Mucosa of rectum (tissue), 2 donors: ENCODE data around the gene ANO6.

Experiments used
- H3K27ac ChIP-seq, 2 donors: one replicate each; pipeline ENCODE4 v1.7.0; 2013; ENCODE audit warnings: inconsistent platforms in 2 of 2, low read depth in 2 of 2, low read length in 2 of 2
- H3K27me3 ChIP-seq, 2 donors: one replicate each; pipeline ENCODE4 v1.7.0; 2013; ENCODE audit warnings: low read length in 2 of 2; ENCODE audit not compliant: control insufficient read depth in 2 of 2, insufficient read depth in 2 of 2
- H3K36me3 ChIP-seq, 2 donors: one replicate each; pipeline ENCODE4 v1.7.0; 2013; ENCODE audit warnings: low read length in 2 of 2; ENCODE audit not compliant: control insufficient read depth in 2 of 2, insufficient read depth in 2 of 2
- H3K4me1 ChIP-seq, 2 donors: one replicate each; pipeline ENCODE4 v1.7.0; 2013; ENCODE audit warnings: low read length in 2 of 2, mild to moderate bottlenecking in 1 of 2; ENCODE audit not compliant: control insufficient read depth in 2 of 2, insufficient read depth in 2 of 2
- H3K4me3 ChIP-seq, 2 donors: one replicate each; pipeline ENCODE4 v1.7.0; 2013; ENCODE audit warnings: low read length in 2 of 2
- H3K9ac ChIP-seq, 2 donors: one replicate each; pipeline ENCODE4 v1.7.0; 2013; ENCODE audit warnings: low read length in 2 of 2, low read depth in 1 of 2, mild to moderate bottlenecking in 1 of 2
- H3K9me3 ChIP-seq, 2 donors: one replicate each; pipeline ENCODE4 v1.7.0; 2013; ENCODE audit warnings: low read length in 2 of 2; ENCODE audit not compliant: control insufficient read depth in 2 of 2
- donor health status: healthy.
- donor health status: Normal muscosa, but diverticular disease.

ANO6 gene

GRCh38 chr12:45292486-45293195, 76.7 kb downstream of the ANO6 start:
- no peak overlapping the region for H3K9ac ChIP-seq
- no peaks in the 10 kb centered on the region for H3K4me1 ChIP-seq
- H3K36me3 ChIP-seq = no peaks in the 10 kb centered on the region
- H3K27ac ChIP-seq = peak overlapping the region; percentile 38 to 39
- H3K9me3 ChIP-seq = no peaks in the 10 kb centered on the region
- peaks cover 0 to 3% of the 10 kb centered on the region in 2 donors for H3K27me3 ChIP-seq
- no peak overlapping the region for H3K4me3 ChIP-seq

- Histone ChIP-seq H3K27ac (no peak overlapping the region), H3K36me3 (no peaks in the 10 kb centered on the region), H3K9ac (no peak overlapping the region), H3K9me3 (no peaks in the 10 kb centered on the region), H3K4me3 (no peak overlapping the region), H3K27me3 (no peaks in the 10 kb centered on the region), H3K4me1 (peaks cover 0 to 4% of the 10 kb centered on the region in 2 donors)
These were observed 79.0 kb downstream of the ANO6 start for GRCh38 chr12:45294906-45295305.

DNA sequence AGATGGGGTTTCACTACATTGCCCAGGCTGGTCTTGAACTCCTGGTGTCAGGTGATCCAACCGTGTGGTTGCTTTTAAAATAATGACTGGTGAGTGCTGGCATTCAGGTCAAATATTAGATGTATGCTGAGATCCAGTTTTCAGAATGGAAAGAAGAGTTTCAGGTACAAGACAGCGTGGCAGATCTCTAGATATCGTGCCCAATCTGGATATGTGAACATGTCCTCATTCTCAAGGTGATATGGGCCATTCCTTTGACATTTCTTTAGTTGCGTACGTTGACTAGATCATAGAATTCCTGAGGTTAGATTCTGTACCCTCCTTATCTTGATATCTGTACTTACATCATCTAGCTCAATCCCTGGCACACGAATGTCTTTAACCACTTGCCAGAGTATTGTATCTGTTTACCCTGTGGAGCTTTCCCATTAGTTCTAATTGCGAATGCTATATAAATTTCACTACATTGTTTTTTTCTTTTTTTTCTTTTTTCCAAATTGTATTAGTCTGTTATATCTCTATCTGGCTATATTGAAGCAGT, 80.2 kb downstream of the ANO6 start:
- Histone ChIP-seq H3K27ac (no peak overlapping the region), H3K4me3 (no peak overlapping the region), H3K4me1 (peaks cover 3 to 4% of the 10 kb centered on the region in 2 donors), H3K27me3 (no peaks in the 10 kb centered on the region), H3K36me3 (no peaks in the 10 kb centered on the region), H3K9ac (no peak overlapping the region), H3K9me3 (no peaks in the 10 kb centered on the region)

DNA sequence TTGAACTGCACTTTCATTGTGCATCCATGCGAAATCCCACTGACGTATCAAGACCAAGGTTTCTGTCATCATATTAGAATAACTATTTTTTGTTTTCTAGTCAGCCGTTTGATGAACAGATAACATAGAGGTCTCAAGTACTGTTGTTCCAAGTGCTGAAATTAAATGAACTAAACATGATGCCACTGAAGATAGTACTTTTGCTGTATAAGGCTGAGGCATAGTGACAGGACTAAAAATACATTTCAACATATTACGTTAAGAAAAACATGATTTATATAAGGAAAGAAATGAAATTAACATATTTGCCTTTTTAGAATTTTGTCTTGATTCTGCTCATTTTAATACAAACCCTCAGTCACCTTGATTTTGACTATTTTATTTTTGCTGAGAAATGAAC, 82.2 kb downstream of the ANO6 start:
- Histone ChIP-seq H3K4me1 (peaks cover 3 to 4% of the 10 kb centered on the region in 2 donors), H3K27ac (no peak overlapping the region)

DNA sequence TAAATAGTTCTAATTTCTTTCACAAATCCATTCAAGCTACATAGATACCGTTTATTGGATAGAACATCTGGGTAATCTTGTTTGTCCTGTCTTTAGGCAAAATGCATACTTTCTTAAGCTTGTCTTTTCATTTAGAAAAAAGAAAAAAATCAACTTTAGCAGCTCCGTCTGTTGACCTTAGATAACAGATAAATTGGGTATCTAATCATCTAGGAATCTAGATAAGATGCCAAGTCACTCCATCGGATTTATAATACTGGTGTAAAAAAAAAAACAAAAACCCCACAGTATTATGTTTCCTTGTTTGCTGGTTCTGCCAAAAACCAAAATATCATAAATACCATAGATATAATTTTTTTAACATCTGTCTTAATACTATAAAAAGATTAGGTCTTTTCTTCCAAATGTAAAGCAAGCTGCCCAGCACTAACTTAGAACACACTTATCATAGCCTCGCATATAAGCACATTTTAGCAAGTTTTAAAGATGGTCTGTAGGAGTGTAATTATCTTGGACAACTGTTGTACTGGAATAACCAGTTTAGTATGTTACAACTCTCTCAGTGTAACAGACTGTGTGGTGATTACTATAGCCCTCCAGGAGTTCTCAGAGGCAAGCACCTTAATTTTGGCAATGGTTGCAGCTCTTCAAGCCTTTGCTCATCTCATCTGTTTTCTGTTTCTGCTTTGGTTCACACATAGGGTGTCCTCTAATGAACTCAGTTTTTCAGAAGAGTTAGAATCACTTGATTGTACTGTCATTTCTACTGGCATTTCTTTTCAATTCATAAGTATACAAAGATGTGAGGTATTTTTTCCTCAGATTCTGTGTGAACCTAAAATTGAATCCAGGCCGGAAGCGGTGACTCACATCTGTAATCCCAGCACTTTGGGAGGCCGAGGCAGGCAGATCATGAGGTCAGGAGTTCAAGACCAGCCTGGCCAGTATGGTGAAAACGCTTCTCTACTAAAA, 83.1 kb downstream of the ANO6 start:
- Histone ChIP-seq H3K36me3 (no peaks in the 10 kb centered on the region), H3K27me3 (no peaks in the 10 kb centered on the region), H3K9me3 (no peaks in the 10 kb centered on the region), H3K27ac (no peak overlapping the region), H3K9ac (no peak overlapping the region), H3K4me3 (no peak overlapping the region), H3K4me1 (peaks cover 3 to 4% of the 10 kb centered on the region in 2 donors)

More for the DNA sequence above, 82.2 kb downstream of the ANO6 start:
- Histone ChIP-seq H3K9me3 (no peaks in the 10 kb centered on the region), H3K36me3 (no peaks in the 10 kb centered on the region), H3K27me3 (no peaks in the 10 kb centered on the region), H3K4me3 (no peak overlapping the region), H3K9ac (no peak overlapping the region)

- no peak overlapping the region for H3K4me3 ChIP-seq
- no peak overlapping the region for H3K27ac ChIP-seq
- no peaks in the 10 kb centered on the region for H3K27me3 ChIP-seq
- H3K4me1 ChIP-seq = peaks cover 3 to 4% of the 10 kb centered on the region in 2 donors
- H3K9me3 ChIP-seq = no peaks in the 10 kb centered on the region
- H3K9ac ChIP-seq = no peak overlapping the region
- H3K36me3 ChIP-seq = no peaks in the 10 kb centered on the region
These were observed 86.9 kb downstream of the ANO6 start for GRCh38 chr12:45302621-45303369.

DNA sequence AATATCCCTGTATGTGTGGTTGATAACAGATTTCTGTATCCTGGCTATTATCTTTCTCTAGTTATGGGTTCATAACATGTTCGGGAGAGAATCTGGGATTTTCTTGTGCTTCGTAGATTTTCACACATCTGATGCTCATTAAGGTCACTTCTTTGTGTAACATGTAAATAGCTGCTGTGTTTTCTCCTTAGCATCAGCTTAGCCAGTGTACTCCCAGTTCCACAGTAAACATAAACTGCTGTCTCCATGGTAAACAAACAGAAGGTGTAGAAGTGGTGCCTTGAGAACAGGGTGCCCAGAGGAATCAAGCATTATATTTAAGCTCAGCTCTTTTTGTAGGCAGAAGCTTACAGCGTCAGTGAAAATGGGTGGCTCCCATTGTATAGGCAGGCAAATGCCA, 88.0 kb downstream of the ANO6 start:
- no peaks in the 10 kb centered on the region for H3K27me3 ChIP-seq
- H3K27ac ChIP-seq = no peak overlapping the region
- no peak overlapping the region for H3K4me3 ChIP-seq
- no peak overlapping the region for H3K9ac ChIP-seq
- no peaks in the 10 kb centered on the region for H3K9me3 ChIP-seq
- H3K4me1 ChIP-seq = peaks cover 3 to 4% of the 10 kb centered on the region in 2 donors
- no peaks in the 10 kb centered on the region for H3K36me3 ChIP-seq

- peaks cover 0 to 3% of the 10 kb centered on the region in 2 donors for H3K4me1 ChIP-seq
- H3K27ac ChIP-seq = no peak overlapping the region
- no peak overlapping the region for H3K4me3 ChIP-seq
These were observed 88.8 kb downstream of the ANO6 start for GRCh38 chr12:45304514-45305178.

GRCh38 chr12:45305907-45306306, 90.0 kb downstream of the ANO6 start:
- Histone ChIP-seq H3K9me3 (no peaks in the 10 kb centered on the region), H3K27me3 (no peaks in the 10 kb centered on the region), H3K4me3 (no peak overlapping the region), H3K36me3 (no peaks in the 10 kb centered on the region), H3K4me1 (no peaks in the 10 kb centered on the region), H3K9ac (no peak overlapping the region), H3K27ac (no peak overlapping the region)

More at GRCh38 chr12:45304514-45305178, 88.8 kb downstream of the ANO6 start:
- Histone ChIP-seq H3K27me3 (no peaks in the 10 kb centered on the region), H3K36me3 (no peaks in the 10 kb centered on the region), H3K9me3 (no peaks in the 10 kb centered on the region), H3K9ac (no peak overlapping the region)
